DND-41 (cell line): ENCODE data around the gene PTPRJ.
A peak's percentile ranks its signal among the peaks of the same experiment; 100 is the strongest.
"Not testable (repeated sequence)": the region's sequence is repeated elsewhere in the genome, so short reads cannot be mapped to it uniquely, and the experiment has no call there.

Experiments
- ATAC-seq: fragments of 200-7000 bp; cut with Tn5 transposase; 3 replicates; pipeline ENCODE4 v1.9.1; 2021; ENCODE audit warnings: low read depth; ENCODE audit not compliant: insufficient read depth
- DNase-seq: peaks from one replicate; pipeline ENCODE4 v3.0.0-alpha.2; 2020
- H2AFZ ChIP-seq: 2 replicates; pipeline ENCODE4 v1.6.0; 2012; ENCODE audit warnings: low read depth, low read length
- H3K27ac ChIP-seq: 2 replicates; pipeline ENCODE4 v1.5.1; 2012; ENCODE audit warnings: low read length, inconsistent platforms
- H3K27me3 ChIP-seq: fragments of 200-600 bp; sonication (generic); 2 replicates; pipeline ENCODE4 v1.6.0; 2012; ENCODE audit warnings: low read length, mild to moderate bottlenecking, inconsistent platforms; ENCODE audit not compliant: insufficient read depth, poor library complexity
- H3K36me3 ChIP-seq: 2 replicates; pipeline ENCODE4 v1.5.1; 2012; ENCODE audit warnings: low read length, inconsistent platforms; ENCODE audit not compliant: insufficient read depth
- H3K4me1 ChIP-seq: 2 replicates; pipeline ENCODE4 v1.5.1; 2012; ENCODE audit warnings: mild to moderate bottlenecking, low read length; ENCODE audit not compliant: insufficient read depth
- H3K4me2 ChIP-seq: 2 replicates; pipeline ENCODE4 v1.6.0; 2012; ENCODE audit warnings: mild to moderate bottlenecking, moderate library complexity, low read length, inconsistent platforms; ENCODE audit not compliant: insufficient read depth
- H3K4me3 ChIP-seq, 2 experiments: fragments of 200-600 bp in 1 of 2; shearing (Covaris generic) in 1 of 2; 2 replicates each; pipeline ENCODE4 v1.5.1; 2012 to 2016; ENCODE audit warnings: inconsistent platforms in 2 of 2, low read length in 2 of 2, mild to moderate bottlenecking in 2 of 2, low read depth in 1 of 2, moderate library complexity in 1 of 2
- H3K79me2 ChIP-seq: 2 replicates; pipeline ENCODE4 v1.6.0; 2012; ENCODE audit warnings: low read length, inconsistent platforms; ENCODE audit not compliant: insufficient read depth
- H3K9ac ChIP-seq: 2 replicates; pipeline ENCODE4 v1.6.0; 2012; ENCODE audit warnings: low read depth, mild to moderate bottlenecking, inconsistent platforms, low read length, moderate library complexity
- H3K9me3 ChIP-seq: 2 replicates; pipeline ENCODE4 v1.5.1; 2012; ENCODE audit warnings: low read length, moderate library complexity, mild to moderate bottlenecking, inconsistent platforms; ENCODE audit not compliant: insufficient read depth, severe bottlenecking
- H4K20me1 ChIP-seq: 2 replicates; pipeline ENCODE4 v1.6.0; 2012; ENCODE audit warnings: low read length; ENCODE audit not compliant: insufficient read depth
- CTCF ChIP-seq: IDR thresholded peaks from 2 replicates; pipeline ENCODE4 v1.5.1; 2012; ENCODE audit warnings: borderline replicate concordance, low read length, moderate library complexity, mild to moderate bottlenecking; ENCODE audit not compliant: poor library complexity, severe bottlenecking; ENCODE audit errors: extremely low read depth
- EZH2 ChIP-seq: IDR thresholded peaks from 3 replicates; pipeline ENCODE4 v1.6.1; 2012; ENCODE audit warnings: borderline replicate concordance, low read depth, mild to moderate bottlenecking, moderate library complexity, low read length, inconsistent platforms; ENCODE audit not compliant: severe bottlenecking

The PTPRJ gene

GRCh38 chr11:48180627-48181026, 200.3 kb downstream of the PTPRJ start:
- no peak for TF ChIP-seq CTCF
- no peak for TF ChIP-seq EZH2
- H3K4me3 ChIP-seq, result no peak overlapping the region
- no peaks in the 10 kb centered on the region for H3K27me3 ChIP-seq
- H3K9ac ChIP-seq, result no peak overlapping the region
- no peak overlapping the region for H2AFZ ChIP-seq
- peaks cover under 1% of the 10 kb centered on the region; the same call in 1 of the 2 replicates for H3K4me1 ChIP-seq
- DNase-seq (no peak), ATAC-seq (no peak)
- no peaks in the 10 kb centered on the region for H3K79me2 ChIP-seq
- H3K36me3 ChIP-seq, result no peaks in the 10 kb centered on the region
- no peaks in the 10 kb centered on the region for H4K20me1 ChIP-seq
- H3K9me3 ChIP-seq, result no peaks in the 10 kb centered on the region
- H3K4me2 ChIP-seq, result no peak overlapping the region
- no peak overlapping the region for H3K27ac ChIP-seq

GRCh38 chr11:48182860-48183526, 202.6 kb downstream of the PTPRJ start:
- H3K4me3 ChIP-seq, result no peak overlapping the region
- H2AFZ ChIP-seq, result no peak overlapping the region
- H3K27me3 ChIP-seq, result no peaks in the 10 kb centered on the region
- no peaks in the 10 kb centered on the region for H3K79me2 ChIP-seq
- no peak for DNase-seq
- H3K36me3 ChIP-seq, result no peaks in the 10 kb centered on the region
- TF ChIP-seq EZH2 (no peak), CTCF (no peak)
- H3K9ac ChIP-seq, result no peak overlapping the region
- ATAC-seq, result no peak
- H3K27ac ChIP-seq, result no peak overlapping the region
- H3K9me3 ChIP-seq, result no peaks in the 10 kb centered on the region
- no peaks in the 10 kb centered on the region for H4K20me1 ChIP-seq
- no peaks in the 10 kb centered on the region for H3K4me1 ChIP-seq
- H3K4me2 ChIP-seq, result no peak overlapping the region

- Histone ChIP-seq H4K20me1 (no peaks in the 10 kb centered on the region), H3K9me3 (no peaks in the 10 kb centered on the region), H3K36me3 (no peaks in the 10 kb centered on the region), H3K4me1 (no peaks in the 10 kb centered on the region), H3K27me3 (no peaks in the 10 kb centered on the region), H3K27ac (no peak overlapping the region), H3K4me2 (no peak overlapping the region), H3K79me2 (no peaks in the 10 kb centered on the region), H3K4me3 (no peak overlapping the region), H2AFZ (no peak overlapping the region), H3K9ac (no peak overlapping the region)
- DNase-seq, result no peak
- TF ChIP-seq EZH2 (no peak), CTCF (peak; percentile 5)
- no peak for ATAC-seq
Observed at GRCh38 chr11:48184452-48184851, 204.1 kb downstream of the PTPRJ start.

GRCh38 chr11:48190906-48191654, 210.7 kb downstream of the PTPRJ start:
- peak; percentile 87 for DNase-seq
- Histone ChIP-seq H2AFZ (peak overlapping the region; percentile 68), H3K4me3 (peak overlapping the region in 1 of 2 experiments; percentile 54; a peak in 2 of 4 replicates), H3K4me1 (peaks cover 24% of the 10 kb centered on the region), H3K9ac (peak overlapping the region; percentile 55), H3K9me3 (peaks cover 12% of the 10 kb centered on the region), H3K4me2 (peak overlapping the region; percentile 55), H3K27ac (peak overlapping the region; percentile 91)
- H3K79me2 ChIP-seq, H3K36me3 ChIP-seq, H3K27me3 ChIP-seq, H4K20me1 ChIP-seq: not testable (repeated sequence)
- peak; percentile 92 for ATAC-seq
